Suppressor macrophage treated with lipopolysaccharide for 4 hours (primary cell): Measurements from ENCODE around the gene CHN2.

Source experiments
- DNase-seq: peaks from one replicate; pipeline ENCODE4 v3.0.0-alpha.2; 2020

The CHN2 gene

GRCh38 chr7:29340696-29341095, 146.1 kb downstream of the CHN2 start:
- DNase-seq = no peak

- DNase-seq = no peak
Observed at GRCh38 chr7:29341156-29341555, 146.6 kb downstream of the CHN2 start.

- DNase-seq = no peak
Observed at GRCh38 chr7:29342761-29343160, 148.2 kb downstream of the CHN2 start.

GRCh38 chr7:29343399-29343798, 148.8 kb downstream of the CHN2 start:
- peak; percentile 79 for DNase-seq

GRCh38 chr7:29344334-29344978, 149.9 kb downstream of the CHN2 start:
- no peak for DNase-seq

- DNase-seq = peak; percentile 72
Observed at GRCh38 chr7:29345590-29345989, 151.0 kb downstream of the CHN2 start.

- DNase-seq = no peak
Observed at GRCh38 chr7:29346231-29346978, 151.8 kb downstream of the CHN2 start.

- DNase-seq = no peak
Observed at GRCh38 chr7:29349362-29349761, 154.8 kb downstream of the CHN2 start.

- DNase-seq = no peak
Observed at GRCh38 chr7:29350351-29350750, 155.8 kb downstream of the CHN2 start.

GRCh38 chr7:29352041-29352440, 157.5 kb downstream of the CHN2 start:
- peak; percentile 71 for DNase-seq

GRCh38 chr7:29353810-29354209, 159.2 kb downstream of the CHN2 start:
- DNase-seq = no peak

- no peak for DNase-seq
Observed at GRCh38 chr7:29354340-29354739, 159.8 kb downstream of the CHN2 start.

- DNase-seq = no peak
Observed at GRCh38 chr7:29355388-29355787, 160.8 kb downstream of the CHN2 start.

GRCh38 chr7:29356631-29357030, 162.1 kb downstream of the CHN2 start:
- no peak for DNase-seq

GRCh38 chr7:29359482-29360093, 165.0 kb downstream of the CHN2 start:
- DNase-seq = no peak

GRCh38 chr7:29360633-29361625, 166.4 kb downstream of the CHN2 start:
- DNase-seq = no peak

- DNase-seq = peak; percentile 43
Observed at GRCh38 chr7:29362380-29362779, 167.8 kb downstream of the CHN2 start.

GRCh38 chr7:29363636-29364425, 169.3 kb downstream of the CHN2 start:
- DNase-seq = no peak

GRCh38 chr7:29364661-29365060, 170.1 kb downstream of the CHN2 start:
- DNase-seq = no peak

GRCh38 chr7:29365423-29365822, 170.8 kb downstream of the CHN2 start:
- DNase-seq = no peak

- no peak for DNase-seq
Observed at GRCh38 chr7:29367784-29368183, 173.2 kb downstream of the CHN2 start.

GRCh38 chr7:29369909-29370488, 175.4 kb downstream of the CHN2 start:
- DNase-seq = peak; percentile 21
